Endodermal cell (in vitro differentiated cells): ENCODE data around the gene BLOC1S1. TPM values are rescaled to one million over a fixed set of nuclear protein-coding genes. Genes with fewer than 3 reads are reported as not detected.
A peak's percentile ranks its signal among the peaks of the same experiment; 100 is the strongest.

Source experiments
- DNase-seq: peaks from one replicate; pipeline ENCODE4 v3.0.0-alpha.2; 2017
- H3K27ac ChIP-seq: 2 replicates; pipeline ENCODE4 v1.5.1; 2013; ENCODE audit warnings: mild to moderate bottlenecking, low read depth, low read length, moderate library complexity
- H3K27me3 ChIP-seq: 2 replicates; pipeline ENCODE4 v1.6.1; 2013; ENCODE audit warnings: mild to moderate bottlenecking, low read length, moderate library complexity; ENCODE audit not compliant: insufficient read depth, control insufficient read depth, poor library complexity, severe bottlenecking
- H3K36me3 ChIP-seq: 2 replicates; pipeline ENCODE4 v1.7.0; 2013; ENCODE audit warnings: mild to moderate bottlenecking, low read length, moderate library complexity; ENCODE audit not compliant: control insufficient read depth, insufficient read depth
- H3K4me1 ChIP-seq: one replicate; pipeline ENCODE4 v1.7.0; 2013; ENCODE audit warnings: low read length; ENCODE audit not compliant: control insufficient read depth, insufficient read depth
- H3K4me3 ChIP-seq: 2 replicates; pipeline ENCODE4 v1.5.1; 2013; ENCODE audit warnings: mild to moderate bottlenecking, low read length, moderate library complexity
- H3K9ac ChIP-seq: 2 replicates; pipeline ENCODE4 v1.6.1; 2013; ENCODE audit warnings: mild to moderate bottlenecking, low read length, moderate library complexity; ENCODE audit not compliant: poor library complexity, severe bottlenecking; ENCODE audit errors: extremely low read depth
- H3K9me3 ChIP-seq: 2 replicates; pipeline ENCODE4 v1.6.1; 2013; ENCODE audit warnings: mild to moderate bottlenecking, low read length, moderate library complexity; ENCODE audit not compliant: control insufficient read depth
- H3K27ac Mint-ChIP-seq: 2 replicates; pipeline ENCODE4 v1.8.0; 2020; ENCODE audit warnings: mixed read lengths
- H3K27me3 Mint-ChIP-seq: 2 replicates; pipeline ENCODE4 v1.8.0; 2021; ENCODE audit warnings: mild to moderate bottlenecking, mixed read lengths; ENCODE audit not compliant: insufficient read depth
- H3K36me3 Mint-ChIP-seq: 2 replicates; pipeline ENCODE4 v1.8.0; 2020; ENCODE audit warnings: low read depth, mixed read lengths
- H3K4me1 Mint-ChIP-seq: 2 replicates; pipeline ENCODE4 v1.8.0; 2020; ENCODE audit warnings: mixed read lengths
- H3K4me3 Mint-ChIP-seq: 2 replicates; pipeline ENCODE4 v1.8.0; 2020; ENCODE audit warnings: mild to moderate bottlenecking, moderate library complexity, mixed read lengths
- H3K9me3 Mint-ChIP-seq: 2 replicates; pipeline ENCODE4 v1.8.0; 2020; ENCODE audit warnings: mild to moderate bottlenecking, mixed read lengths
- CTCF ChIP-seq: fragments of 200-600 bp; sonication (generic); conservative IDR thresholded peaks from 2 replicates; pipeline ENCODE4 v1.5.0; 2021; ENCODE audit warnings: antibody characterized with exemption, mild to moderate bottlenecking
- WGBS, 2 experiments: methylation state at CpG; one replicate each; pipeline versions ENCODE4 v1.1.5 to v1.1.7; 2013; ENCODE audit warnings: missing lambda C conversion rate in 2 of 2, mixed read lengths in 1 of 2; ENCODE audit not compliant: insufficient coverage in 1 of 2, insufficient read length in 1 of 2; 5-methylcytosine and 5-hydroxymethylcytosine counted together
- total RNA-seq, 2 donors: library from RNA; stranded (reverse); fragmentation: NEBNext Ultra II Directional in 1 of 2; extraction: Animal tissue kit (Norgen Biotek cat#: 25700) in 1 of 2; gene quantifications; 2 replicates in 1 of 2; 3 replicates in 1 of 2; pipeline ENCODE4 v1.2.1, GENCODE V29; 2021

The BLOC1S1 gene
- total RNA-seq, 2 donors from 2014 or later = 95.1 to 102 TPM

- no peak overlapping the region for H3K27ac ChIP-seq
- H3K36me3 ChIP-seq = peaks cover 44% of the 10 kb centered on the region
- DNase-seq = no peak
- Mint-ChIP-seq H3K4me1 (peaks cover 30% of the 10 kb centered on the region), H3K36me3 (peaks cover 36% of the 10 kb centered on the region), H3K9me3 (no peaks in the 10 kb centered on the region), H3K4me3 (no peak overlapping the region), H3K27ac (no peak overlapping the region), H3K27me3 (no peaks in the 10 kb centered on the region)
- no peak for TF ChIP-seq CTCF
- no peaks in the 10 kb centered on the region for H3K27me3 ChIP-seq
- H3K4me3 ChIP-seq = no peak overlapping the region
- no peak overlapping the region for H3K9ac ChIP-seq
- peaks cover 7% of the 10 kb centered on the region for H3K4me1 ChIP-seq
- no peaks in the 10 kb centered on the region for H3K9me3 ChIP-seq
- 88 to 95% methylated on average over 10 to 14 of the region's 14 CpGs for whole genome bisulfite sequencing, 2 experiments
Observed at GRCh38 chr12:55721601-55722213, 5.9 kb downstream of the BLOC1S1 start.

GRCh38 chr12:55722948-55723347 lies 7.1 kb downstream of the BLOC1S1 start:
- Histone ChIP-seq H3K4me1 (peaks cover 8% of the 10 kb centered on the region), H3K27ac (no peak overlapping the region), H3K27me3 (no peaks in the 10 kb centered on the region), H3K4me3 (no peak overlapping the region), H3K36me3 (peaks cover 53% of the 10 kb centered on the region), H3K9ac (no peak overlapping the region), H3K9me3 (no peaks in the 10 kb centered on the region)
- Mint-ChIP-seq H3K4me1 (peaks cover 28% of the 10 kb centered on the region), H3K36me3 (peaks cover 41% of the 10 kb centered on the region), H3K4me3 (no peak overlapping the region), H3K9me3 (no peaks in the 10 kb centered on the region), H3K27me3 (no peaks in the 10 kb centered on the region), H3K27ac (no peak overlapping the region)
- DNase-seq = no peak
- TF ChIP-seq CTCF = no peak
- 97 to 98% methylated on average over 8 of the region's 8 CpGs for WGBS, 2 experiments

GRCh38 chr12:55723516-55724225 lies 7.8 kb downstream of the BLOC1S1 start:
- no peaks in the 10 kb centered on the region for H3K27me3 Mint-ChIP-seq
- no peak for TF ChIP-seq CTCF
- Histone ChIP-seq H3K27ac (no peak overlapping the region), H3K36me3 (peaks cover 53% of the 10 kb centered on the region), H3K9ac (no peak overlapping the region), H3K4me3 (no peak overlapping the region), H3K4me1 (peaks cover 8% of the 10 kb centered on the region), H3K27me3 (no peaks in the 10 kb centered on the region), H3K9me3 (no peaks in the 10 kb centered on the region)
- no peak overlapping the region for H3K4me3 Mint-ChIP-seq
- H3K4me1 Mint-ChIP-seq = peaks cover 21% of the 10 kb centered on the region
- peak overlapping the region; percentile 55 for H3K27ac Mint-ChIP-seq
- no peak for DNase-seq
- no peaks in the 10 kb centered on the region for H3K9me3 Mint-ChIP-seq
- H3K36me3 Mint-ChIP-seq = peaks cover 41% of the 10 kb centered on the region
- 90 to 94% methylated on average over 6 to 10 of the region's 10 CpGs for WGBS, 2 experiments
